ENCODE measurements around the gene THAP2.
"Not testable (repeated sequence)": the region's sequence is repeated elsewhere in the genome, so short reads cannot be mapped to it uniquely, and the experiment has no call there.

Gene THAP2

DNA sequence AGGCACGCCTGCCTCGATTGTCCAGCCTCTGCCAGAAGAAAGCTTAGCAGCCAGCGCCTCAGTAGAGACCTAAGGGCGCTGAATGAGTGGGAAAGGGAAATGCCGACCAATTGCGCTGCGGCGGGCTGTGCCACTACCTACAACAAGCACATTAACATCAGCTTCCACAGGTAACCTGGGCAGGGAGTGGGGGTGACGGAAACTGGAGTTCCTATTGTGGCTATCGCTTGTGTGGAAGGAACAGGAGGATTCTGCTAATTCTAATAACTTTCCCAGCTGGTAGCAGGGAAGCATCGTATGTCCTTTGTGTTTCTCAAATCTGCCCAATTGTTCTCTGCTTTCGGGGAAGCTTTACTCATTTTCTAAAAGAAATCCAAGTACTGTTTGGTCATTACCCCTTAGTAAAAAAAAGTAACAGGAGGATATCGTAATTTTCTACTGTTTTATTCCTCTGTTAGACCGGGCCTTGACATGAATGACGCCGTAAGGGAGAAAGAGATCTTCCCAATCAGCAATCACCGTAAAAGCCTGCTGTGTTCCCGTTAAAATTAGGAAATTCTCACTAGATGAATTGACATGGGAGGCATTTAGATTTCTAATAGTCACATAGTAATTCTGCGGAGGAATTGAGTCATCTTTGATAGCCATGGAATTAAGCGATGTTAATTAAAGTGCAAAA lies 449 bp downstream of the THAP2 start:
- no peak for DNase-seq

DNA sequence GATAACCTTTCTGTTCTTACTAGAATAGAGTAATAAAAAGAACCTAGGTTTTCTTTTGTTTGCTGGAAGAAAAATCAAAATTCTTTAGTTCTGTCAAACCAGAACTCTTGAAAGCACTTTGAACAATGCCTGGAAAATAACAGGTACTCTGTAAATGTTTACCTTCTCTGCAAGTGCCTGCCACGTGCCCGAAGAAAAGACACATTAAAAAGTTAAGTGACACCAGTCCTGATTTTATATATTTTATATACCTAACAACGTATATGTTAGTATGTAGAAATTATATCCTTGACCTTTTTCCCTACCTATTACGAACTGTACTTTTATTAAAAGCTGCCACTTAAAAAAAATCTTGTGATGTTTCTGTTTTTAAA lies 976 bp downstream of the THAP2 start:
- DNase-seq: no peak

DNA sequence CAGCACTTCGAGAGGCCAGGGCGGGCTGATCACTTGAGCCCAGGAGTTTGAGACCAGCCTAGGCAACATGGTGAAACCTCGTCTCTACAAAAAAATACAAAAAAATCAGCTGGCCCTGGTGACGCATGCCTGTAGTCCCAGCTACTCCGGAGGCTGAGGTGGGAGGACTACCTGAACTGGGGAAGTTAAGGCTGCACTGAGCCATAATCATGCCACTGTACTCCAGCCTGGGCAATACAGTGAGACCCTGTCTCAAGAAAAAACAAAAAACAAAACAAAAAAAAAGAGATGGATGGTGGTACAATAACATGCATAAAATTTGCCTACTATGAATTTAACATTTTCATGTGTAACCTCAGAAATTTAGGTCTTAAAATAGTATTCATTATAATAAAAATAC lies 2.2 kb downstream of the THAP2 start:
- DNase-seq: no peak

DNA sequence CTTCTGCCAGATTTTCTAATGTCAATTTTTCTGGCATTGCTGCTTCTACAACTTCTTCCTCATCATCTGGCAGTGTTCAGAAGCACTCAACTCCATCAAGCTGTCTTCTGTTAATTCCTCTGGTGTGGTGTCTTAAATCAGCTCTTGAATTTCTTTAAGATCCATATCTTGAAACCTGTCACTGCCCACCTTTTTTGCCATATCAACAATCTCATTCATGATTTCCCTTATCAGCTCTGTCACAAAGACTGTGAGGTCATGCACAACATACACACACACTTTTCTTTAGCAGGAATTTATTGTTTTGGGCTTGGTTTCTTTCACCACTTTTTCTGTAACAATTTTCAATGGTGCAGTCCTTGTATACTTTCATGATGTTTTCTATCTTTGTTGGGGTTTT lies 7.2 kb downstream of the THAP2 start:
- DNase-seq: no peak

DNA sequence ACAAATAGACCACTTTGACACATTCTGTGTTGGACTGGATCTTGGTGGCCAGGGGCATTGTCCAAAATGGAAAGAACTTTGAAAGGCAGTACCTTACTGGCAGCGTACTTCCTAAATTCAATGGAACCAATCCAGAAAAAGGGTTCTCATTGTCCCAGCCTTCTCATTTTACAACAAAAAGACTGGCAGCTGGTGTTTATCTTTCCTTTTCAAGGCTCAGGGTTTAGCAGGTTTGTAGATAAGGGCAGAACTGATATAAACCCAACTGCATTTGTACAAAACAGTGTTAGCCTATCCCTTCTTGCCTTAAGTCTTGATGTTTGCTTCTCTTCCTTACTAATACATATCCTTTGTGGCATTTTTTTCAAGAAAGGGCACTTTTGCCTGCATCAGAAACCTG lies 7.7 kb downstream of the THAP2 start:
- DNase-seq: no peak

DNA sequence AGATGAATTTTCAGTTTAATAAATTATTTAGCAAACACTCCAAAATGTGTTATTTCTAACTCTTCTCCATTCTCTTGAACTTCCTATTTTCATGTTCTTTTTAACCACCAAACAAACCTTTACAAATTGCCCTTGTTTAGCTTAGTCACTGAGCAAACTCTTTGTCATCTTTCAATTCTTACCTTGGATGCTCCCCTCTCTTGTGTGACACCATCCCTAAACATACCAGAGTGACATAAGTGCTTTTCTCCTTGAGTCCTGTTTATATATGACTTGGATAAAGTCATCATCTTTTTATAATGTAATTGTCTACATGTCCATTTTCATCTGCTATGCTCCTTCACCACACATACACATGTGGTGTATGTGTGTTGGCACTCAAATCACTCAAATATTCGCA lies 18.4 kb downstream of the THAP2 start:
- DNase-seq: no peak

DNA sequence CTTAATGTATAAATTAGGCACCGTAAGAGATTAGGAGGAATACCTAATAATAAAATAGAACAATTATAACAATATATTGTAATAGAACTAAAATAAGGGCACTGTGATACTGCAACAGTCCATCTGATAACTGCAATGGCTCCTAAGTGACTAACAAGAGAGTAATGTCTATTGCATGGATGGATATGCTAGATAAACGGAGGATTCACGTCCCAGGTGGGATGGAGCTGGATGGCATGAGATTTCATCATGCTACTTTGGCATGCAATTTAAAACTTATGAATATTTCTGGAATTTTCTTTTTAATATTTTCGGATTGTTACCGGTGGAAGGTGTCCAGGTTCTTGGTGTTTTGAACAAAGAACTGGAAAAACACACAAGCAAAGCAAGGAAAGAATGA lies 19.5 kb downstream of the THAP2 start:
- DNase-seq: no peak

DNA sequence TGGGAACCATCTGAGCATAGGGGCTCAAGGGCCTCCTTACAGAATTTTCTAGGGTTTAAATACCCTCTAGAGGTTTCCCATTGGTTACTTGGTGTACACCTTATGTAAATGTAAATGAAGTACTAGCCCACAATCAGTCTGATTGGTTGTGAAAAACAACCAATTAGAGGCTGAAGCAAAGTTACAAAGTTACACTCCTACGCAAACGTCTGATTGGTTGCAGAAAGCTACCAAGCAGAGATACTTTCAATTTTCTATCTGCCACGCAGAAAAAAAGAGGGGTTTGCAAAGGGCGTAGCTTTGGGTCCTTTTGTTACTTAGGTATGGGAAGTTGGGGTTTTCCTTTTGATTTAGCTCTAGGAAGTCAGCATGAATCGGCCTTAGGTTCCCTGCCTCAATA lies 20.0 kb downstream of the THAP2 start:
- no peak for DNase-seq

DNA sequence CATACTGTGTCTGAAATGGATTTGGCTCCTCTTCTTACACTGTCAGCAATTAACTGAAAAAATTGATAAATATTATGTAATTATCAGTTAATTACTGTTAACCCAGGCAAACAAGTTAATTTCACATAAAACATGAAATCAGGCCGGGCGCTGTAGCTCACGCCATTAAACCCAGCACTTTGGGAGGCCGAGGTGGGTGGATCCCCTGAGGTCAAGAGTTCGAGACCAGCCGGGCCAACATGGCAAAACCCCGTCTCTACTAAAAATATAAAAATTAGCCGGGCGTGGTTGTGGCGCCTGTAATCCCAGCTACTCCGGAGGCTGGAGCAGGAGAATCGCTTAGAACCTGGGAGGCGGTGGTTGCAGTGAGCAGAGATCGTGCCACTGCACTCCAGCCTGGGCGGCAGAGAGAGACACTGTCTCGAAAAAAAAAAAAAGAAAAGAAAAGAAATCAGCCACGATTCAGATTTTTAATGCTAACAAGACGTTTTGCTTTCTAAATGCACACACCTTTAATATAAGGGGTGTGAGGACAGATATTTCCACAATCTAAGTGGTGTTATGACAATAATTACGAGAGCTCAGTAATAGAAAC lies 21.3 kb downstream of the THAP2 start:
- DNase-seq: no peak

DNA sequence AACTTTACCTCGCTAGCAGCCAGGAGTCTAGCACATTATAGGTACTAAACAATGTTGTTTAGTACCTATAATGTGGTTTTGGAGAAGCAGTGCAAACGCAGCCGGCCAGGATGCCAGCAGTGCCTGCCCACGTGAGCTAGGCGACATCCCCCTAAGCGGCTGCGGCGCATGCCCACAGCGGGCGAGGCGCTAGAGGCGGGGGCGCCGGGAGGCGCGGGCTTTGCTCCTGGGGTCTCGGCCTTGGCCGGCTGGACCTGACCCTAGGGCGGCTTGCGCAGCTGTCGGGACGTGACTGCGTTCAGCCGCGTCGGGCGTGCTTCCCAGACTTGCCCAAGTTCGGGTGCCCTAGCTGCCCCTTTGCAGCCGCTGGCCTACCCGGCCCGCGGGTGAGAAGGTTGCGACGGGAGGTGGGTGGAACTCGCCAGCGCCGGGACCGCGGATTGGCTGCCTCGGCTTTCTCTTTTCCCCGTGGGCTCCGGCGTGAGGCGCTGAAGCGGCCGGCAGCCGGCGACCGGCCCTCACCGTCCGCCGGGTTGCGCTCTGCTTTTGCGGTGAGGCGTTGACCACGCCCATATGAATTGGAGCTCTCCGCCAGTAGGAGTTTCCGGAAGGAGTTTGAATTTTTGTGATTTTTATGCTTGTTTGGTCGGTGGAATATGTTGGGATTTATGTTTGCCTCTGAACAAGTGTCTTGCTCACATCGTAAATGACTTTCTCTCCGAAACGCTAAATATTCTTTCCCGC lies 22.0 kb downstream of the THAP2 start, which contains the start of gene TMEM19:
TMEM19 (plus strand) TSS at position 169 of the 744 bp plus-strand sequence. CDS start 599 bp downstream, outside the sequence.
- DNase-seq: peak; percentile 84 to 89

DNA sequence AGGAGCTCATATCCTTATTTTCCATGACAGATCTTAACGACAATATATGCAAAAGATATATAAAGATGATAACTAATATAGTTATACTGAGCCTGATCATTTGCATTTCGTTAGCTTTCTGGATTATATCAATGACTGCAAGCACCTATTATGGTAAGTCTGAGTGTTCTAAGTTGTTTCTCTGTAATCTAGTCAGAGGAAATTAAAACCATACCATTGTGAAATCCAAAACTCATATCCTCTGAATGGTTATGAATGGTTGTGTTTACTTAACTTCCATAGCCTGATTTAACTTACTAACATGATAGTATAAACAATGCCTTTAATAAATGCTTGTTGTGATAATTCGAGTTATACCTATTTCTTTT lies 22.5 kb downstream of the THAP2 start:
- no peak for DNase-seq

DNA sequence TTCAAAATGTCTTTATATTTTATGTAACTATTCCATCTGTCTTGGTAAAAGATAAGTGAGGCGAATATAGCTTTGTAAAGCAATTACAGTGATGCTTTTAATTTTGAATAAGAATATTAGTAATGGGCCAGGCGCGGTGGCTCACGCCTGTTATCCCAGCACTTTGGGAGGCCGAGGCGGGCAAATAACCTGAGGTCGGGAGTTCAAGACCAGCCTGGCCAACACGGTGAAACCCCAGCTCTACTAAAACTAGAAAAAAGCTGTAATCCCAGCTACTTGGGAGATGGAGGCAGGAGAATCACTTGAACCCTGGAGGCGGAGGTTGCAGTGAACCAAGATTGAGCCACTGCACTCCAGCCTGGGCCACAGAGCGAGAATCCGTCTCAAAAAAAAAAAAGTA lies 23.1 kb downstream of the THAP2 start:
- DNase-seq: not testable (repeated sequence)

DNA sequence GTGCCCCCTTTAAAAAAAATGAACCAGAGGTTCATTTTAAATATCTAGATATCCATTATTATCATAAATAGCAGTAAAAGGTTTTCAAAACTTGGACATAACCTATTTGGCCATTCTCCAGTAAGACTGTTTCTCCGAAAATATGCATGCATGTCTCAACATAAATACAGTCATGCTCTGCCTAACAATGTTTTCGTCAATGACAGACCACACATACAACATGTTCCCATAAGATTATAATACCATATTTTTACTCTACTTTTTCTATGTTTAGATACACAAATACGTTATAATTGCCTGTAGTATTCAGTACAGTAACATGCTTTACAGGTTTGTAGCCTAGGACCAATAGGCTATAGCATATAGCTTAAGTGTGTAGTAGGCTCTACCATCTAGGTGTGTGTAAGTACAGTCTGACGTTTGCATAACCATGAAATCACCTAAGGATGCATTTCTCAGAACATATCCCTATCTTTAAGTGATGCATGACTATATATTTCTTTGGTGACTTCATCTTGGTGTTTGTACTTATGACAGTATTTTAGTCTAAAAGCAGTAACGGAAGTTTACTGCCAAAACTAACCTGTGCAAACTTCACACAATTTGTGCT lies 25.0 kb downstream of the THAP2 start:
- DNase-seq: no peak

DNA sequence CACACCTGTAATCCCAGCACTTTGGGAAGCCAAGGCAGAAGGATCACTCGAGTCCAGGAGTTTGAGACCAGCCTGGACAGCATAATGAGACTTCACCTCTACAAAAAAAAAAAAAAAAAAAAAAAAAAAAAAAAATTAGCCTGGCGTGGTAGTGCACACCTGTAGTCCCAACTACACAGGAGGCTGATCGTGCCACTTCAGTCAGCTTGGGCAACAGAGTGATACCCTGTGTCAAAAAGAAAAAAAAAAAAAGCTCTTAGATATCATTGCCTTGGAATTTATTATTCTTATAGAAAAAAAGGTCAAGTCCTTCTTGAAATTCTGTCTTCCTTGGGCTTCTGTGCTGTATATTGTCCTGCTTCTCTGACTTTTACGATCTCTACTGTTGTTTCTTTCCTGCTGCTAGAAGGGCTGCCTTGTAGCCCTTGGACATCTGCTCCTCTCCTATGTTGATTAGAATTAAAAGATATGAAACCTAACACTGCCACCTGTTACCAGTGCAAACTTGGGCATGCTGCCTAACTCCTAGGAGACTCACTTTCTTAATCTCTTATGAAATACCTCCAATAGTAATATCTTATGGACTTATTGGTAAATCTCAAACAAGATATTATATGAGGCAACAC lies 27.5 kb downstream of the THAP2 start:
- DNase-seq: no peak

DNA sequence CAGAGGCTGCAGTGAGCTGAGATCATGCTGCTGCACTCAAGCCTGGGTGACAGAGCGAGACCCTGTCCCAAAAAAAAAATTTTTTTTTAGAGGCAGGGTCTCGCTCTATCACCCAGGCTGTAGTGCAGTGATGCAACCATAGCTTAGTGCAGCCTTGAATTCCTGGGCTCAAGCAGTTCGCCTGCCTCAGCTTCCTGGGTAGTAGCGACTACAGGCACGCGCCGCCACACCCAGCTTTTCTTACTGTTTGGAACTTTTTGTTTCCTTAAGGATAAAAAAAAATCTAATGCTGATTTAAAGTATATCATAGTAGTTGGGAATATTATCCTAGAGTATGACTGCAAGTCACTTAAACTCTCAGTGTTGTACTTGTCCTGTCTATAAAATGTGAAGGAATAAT lies 29.0 kb downstream of the THAP2 start:
- no peak for DNase-seq

DNA sequence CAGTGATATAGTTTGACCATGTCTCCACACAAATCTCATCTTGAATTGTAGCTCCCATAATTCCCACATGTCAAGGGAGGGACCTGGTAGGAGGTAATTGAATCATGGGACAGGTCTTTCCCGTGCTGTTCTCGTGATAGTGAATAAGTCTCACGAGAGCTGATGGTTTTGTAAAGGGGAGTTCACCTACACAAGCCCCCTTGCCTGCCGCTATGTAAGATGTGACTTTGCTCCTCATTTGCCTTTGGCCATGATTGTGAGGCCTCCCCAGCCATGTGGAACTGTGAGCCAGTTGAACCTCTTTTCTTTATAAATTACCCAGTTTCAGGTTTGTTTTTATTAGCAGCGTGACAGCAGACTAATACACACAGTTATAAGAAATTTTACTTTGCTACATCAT lies 29.6 kb downstream of the THAP2 start:
- DNase-seq: not testable (repeated sequence)

DNA sequence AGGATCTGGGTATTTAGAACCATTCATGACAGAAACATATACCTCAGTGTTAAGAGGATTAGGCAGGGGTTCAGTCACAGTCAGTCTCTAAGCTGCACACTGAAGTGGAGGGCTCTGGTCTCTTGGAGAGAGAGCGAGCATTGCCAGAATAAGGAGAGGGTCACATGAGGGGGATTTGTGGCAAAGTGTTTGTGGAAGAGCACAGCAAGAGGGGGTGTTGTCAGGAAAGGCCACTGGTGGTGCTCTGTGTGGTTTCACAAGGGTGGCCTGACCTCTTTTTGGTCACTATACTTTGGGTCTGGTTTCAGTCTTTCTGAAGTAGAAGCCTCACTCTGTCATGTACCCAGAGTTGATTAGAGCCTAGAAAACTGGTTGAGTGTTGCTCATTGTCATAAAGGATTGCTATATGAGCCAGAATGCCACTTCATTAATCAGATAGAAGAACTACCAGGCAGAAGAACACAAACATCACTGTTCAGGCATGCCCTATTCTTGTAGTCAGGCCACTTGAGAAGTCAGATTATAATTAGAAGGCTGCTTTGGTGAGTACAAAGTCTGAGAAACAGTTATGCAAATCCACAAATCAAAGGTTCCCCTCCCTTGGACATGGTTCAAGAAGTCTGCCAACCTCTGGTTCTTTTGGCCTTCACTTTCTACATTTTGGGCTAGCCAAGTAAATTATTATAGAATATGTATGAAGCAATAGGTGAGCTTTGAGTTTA lies 30.2 kb downstream of the THAP2 start:
- DNase-seq: no peak

DNA sequence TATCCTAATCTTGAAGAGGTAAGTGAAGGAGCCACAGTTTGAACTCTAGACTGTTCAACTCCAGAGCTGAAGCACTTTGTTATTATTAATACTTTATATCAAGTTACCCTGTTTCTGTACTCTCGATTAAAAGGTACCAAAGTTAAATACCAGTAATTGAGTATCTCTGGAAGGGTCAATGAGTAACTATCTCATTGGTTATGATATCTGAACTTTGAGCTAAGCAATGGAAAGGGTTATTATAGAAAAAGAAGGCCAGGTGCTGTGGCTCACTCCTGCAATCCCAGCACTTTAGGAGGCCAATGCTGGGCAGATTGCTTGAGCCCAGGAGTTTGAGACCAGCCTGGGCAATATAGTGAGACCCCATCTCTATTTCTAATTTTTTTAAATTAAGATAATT lies 31.7 kb downstream of the THAP2 start:
- DNase-seq: no peak

DNA sequence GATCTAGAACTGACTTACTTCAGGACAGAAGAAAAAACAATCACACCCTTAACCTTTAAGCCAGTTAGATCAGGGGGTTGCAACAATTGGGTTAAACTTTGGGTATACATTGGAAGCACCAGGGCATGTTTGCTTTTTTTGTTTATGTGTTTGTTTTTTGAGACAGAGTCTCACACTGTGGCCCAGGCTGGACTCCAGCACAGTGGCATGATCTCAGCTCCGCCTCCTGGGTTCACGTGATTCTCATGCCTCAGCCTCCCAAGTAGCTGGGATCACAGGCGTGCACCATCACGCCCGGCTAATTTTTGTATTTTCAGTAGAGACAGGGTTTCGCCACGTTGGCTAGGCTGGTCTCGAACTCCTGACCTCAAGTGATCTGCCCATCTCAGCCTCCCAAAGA lies 38.1 kb downstream of the THAP2 start:
- DNase-seq: not testable (repeated sequence)

DNA sequence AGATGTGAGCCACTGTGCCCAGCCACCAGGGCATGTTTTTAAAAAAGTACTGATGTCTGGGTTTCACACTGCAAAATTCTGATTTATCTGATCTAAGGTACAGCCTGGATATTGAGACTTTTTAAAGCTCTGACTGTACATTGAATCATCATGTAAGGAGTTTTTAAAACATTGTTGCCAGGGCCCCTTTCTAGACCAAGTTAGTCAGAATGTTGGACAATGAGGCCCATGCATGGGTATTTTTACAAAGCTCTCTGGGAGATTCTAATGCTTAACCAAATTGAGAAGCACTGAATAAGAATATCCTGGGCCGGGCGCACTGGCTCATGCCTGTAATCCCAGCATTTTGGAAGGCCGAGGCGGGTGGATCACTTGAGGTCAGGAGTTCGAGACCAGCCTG lies 38.5 kb downstream of the THAP2 start:
- DNase-seq: no peak

DNA sequence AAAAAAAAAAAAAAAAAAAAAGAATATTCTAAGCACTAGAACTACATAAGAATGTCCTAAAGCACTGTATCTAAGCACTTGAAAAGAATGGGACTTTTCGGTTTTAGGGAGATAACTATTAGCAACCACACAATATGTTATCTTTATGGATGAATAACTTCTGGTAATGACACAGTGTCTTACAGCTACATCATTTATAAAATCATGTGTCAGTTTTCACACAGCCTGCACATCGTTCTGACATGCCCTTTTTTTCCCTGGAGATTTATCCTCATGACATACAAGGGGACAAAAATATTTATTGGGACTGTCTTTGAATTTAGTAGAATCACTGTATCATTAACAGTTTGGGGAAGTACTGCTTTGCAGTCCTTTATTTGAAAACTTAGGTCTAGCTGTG lies 39.1 kb downstream of the THAP2 start:
- no peak for DNase-seq

DNA sequence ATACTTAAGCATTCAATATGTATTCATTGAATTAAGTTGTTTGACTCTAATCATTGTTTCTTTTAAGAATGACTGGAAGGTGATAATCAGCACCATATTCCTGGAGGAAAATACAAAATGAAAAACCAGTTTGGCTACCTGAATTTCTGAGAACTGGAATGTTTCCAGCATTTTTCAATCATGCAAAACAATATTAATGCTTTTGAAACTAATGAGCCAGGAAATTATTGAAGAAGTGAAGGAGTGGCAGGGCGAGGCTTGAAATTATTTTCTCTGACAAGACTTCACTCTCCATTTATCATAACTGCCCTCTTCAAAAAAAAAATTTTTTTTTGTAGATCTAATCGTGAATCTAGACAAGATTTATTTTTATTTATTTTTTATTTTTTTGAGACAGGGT lies 40.8 kb downstream of the THAP2 start:
- DNase-seq: no peak

DNA sequence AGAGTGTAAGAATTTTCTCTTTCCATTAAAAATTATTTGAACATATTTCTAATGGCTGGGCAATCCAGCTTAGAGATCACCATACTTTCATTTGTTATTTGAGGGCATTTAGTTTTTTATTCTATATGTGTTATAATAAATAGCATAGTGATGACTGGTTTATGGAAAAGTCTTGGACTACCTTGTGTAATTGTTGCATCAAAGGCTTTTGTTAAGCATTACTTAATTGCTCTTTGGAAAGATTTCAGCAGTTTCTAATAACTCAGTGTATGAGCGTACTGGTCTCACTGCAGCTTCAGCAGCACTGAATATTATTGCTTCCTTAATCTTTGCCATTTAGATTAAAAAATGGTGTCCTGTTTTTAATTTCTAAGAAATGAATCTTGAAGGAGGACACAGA lies 44.6 kb downstream of the THAP2 start:
- no peak for DNase-seq
